ENCODE results near the gene ZMAT5.

- TF ChIP-seq SIN3A (IDR thresholded peaks at IDR 0.05; ENCODE audit: low read depth) (no peak), TCF7L2 (IDR thresholded peaks at IDR 0.05; ENCODE audit: borderline replicate concordance, extremely low read depth, insufficient read depth, insufficient read length) (no peak), REST (IDR thresholded peaks at IDR 0.05; ENCODE audit: low read depth) (no peak), CTCF (IDR thresholded peaks at IDR 0.05 in 2 of 3, conservative IDR thresholded peaks at IDR 0.05 in 1 of 3; ENCODE audit: borderline replicate concordance in 1 of 3, insufficient read depth in 1 of 3, low read depth in 2 of 3, low read length in 2 of 3) (no peak), FOSL1 (IDR thresholded peaks at IDR 0.05; ENCODE audit: low read depth) (no peak)
Measured at GRCh38 chr22:29795663-29796062, 28.9 kb upstream of the ZMAT5 start.
